LoVo (cell line): ENCODE data around the gene PSMF1.
"Not testable (repeated sequence)": the region's sequence is repeated elsewhere in the genome, so short reads cannot be mapped to it uniquely, and the experiment has no call there.

Source experiments
- DNase-seq: peaks from one replicate; pipeline ENCODE4 v3.0.0-alpha.2; 2016; ENCODE audit warnings: low spot score

The PSMF1 gene

GRCh38 chr20:1215386-1216170, 97.2 kb downstream of the PSMF1 start:
- no peak for DNase-seq

DNA sequence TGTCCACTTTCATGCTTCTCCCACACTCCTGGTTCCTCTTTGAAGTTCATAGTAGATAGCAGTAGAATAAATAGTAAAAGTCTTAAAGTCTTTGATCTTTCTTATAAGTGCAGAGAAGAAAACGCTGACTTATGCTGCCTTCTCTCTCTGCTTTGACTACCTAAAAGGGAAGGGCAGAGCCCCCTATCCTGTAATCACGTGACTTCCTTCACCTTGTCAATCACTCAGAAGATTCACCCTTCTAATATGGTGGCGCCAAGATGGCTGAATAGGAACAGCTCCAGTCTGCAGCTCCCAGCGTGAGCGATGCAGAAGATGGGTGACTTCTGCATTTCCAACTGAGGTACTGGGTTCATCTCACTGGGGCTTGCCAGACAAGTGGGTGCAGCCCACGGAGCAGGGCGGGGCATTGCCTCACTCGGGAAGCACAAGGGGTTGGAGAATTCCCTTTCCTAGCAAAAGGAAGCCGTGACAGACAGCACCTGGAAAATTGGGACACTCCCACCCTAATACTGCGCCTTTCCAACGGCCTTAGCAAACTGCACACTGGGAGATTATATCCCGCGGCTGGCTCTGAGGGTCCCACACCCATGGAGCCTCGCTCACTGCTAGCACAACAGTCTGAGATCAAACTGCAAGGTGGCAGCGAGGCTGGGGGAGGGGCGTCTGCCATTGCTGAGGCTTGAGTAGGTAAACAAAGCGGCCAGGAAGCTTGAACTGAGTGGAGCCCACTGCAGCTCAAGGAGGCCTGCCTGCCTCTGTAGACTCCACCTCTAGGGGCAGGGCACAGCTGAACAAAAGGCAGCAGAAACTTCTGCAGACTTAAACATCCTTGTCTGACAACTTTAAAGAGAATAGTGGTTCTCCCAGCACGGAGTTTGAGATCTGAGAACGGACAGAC, 98.4 kb downstream of the PSMF1 start:
- not testable (repeated sequence) for DNase-seq
